ENCODE data around the gene HPDL. TPM values are rescaled to one million over a fixed set of nuclear protein-coding genes. Genes with fewer than 3 reads are reported as not detected.

Gene HPDL
- total and polyA plus RNA-seq, 4 experiments from 2014 or later = 0.19 to 0.78 (median 0.31) TPM

- no peaks in the 10 kb centered on the region for H3K27me3 Mint-ChIP-seq
- peaks cover 32% of the 10 kb centered on the region for H3K36me3 ChIP-seq (ENCODE audit: insufficient read depth, low read length)
- H3K4me1 ChIP-seq (ENCODE audit: insufficient read depth, low read length) = peaks cover 46% of the 10 kb centered on the region
- peaks cover 31 to 75% (median 51%) of the 10 kb centered on the region in 4 donors for H3K4me1 Mint-ChIP-seq
- POLR2A ChIA-PET (ENCODE audit: partially characterized antibody) = interaction anchor here (0.6 to 3.9 kb wide), 43 partner anchors 8 to 827 kb away, joined by 3 to 130 read pairs (median 7); partner anchors contain the start of genes AKR1A1, ARMH1, BTBD19 and CCDC163
- peak within 1 kb of the TSS; percentile 93 for H3K27ac ChIP-seq (ENCODE audit: low read depth, low read length)
- intact Hi-C loops (cut with micrococcal nuclease) = loop anchor here (1.0 to 2.0 kb wide), 9 partner anchors 14 to 709 kb away; partner anchors contain the start of genes CCDC163, HPDL, KIF2C and MMACHC
- peak within 1 kb of the TSS; percentile 84 to 91 for H3K4me3 ChIP-seq (ENCODE audit: low read length in 2 of 2)
- H3K9me3 Mint-ChIP-seq = peaks cover 0 to 1% (median 0%) of the 10 kb centered on the region in 8 donors
- no peaks in the 10 kb centered on the region for H3K27me3 ChIP-seq (ENCODE audit: insufficient read depth, low read length)
- peaks cover 26 to 47% of the 10 kb centered on the region in 2 donors for H3K36me3 Mint-ChIP-seq
- H3K27ac Mint-ChIP-seq = peak within 1 kb of the TSS; percentile 96 to 100 (median 99)
- H3K9me3 ChIP-seq (ENCODE audit: control insufficient read depth in 1 of 2, low read length in 2 of 2) = no peaks in the 10 kb centered on the region
- DNase-seq = peak; percentile 89 to 92 (median 90)
- CTCF ChIA-PET (ENCODE audit: partially characterized antibody) = interaction anchor here (0.6 to 4.9 kb wide), 23 partner anchors 9 to 609 kb away, joined by 3 to 66 read pairs (median 6); partner anchors contain the start of genes CCDC163, EIF2B3, HECTD3 and MMACHC
- H3K4me3 Mint-ChIP-seq = peak within 1 kb of the TSS; percentile 98 to 100 (median 100)
Measured at GRCh38 chr1:45339789-45340558, 13.3 kb downstream of the HPDL start, which contains the start of the genes MUTYH and TOE1. TSS of gene MUTYH (minus strand) at chr1:45340440. CDS start at chr1:45334505, 5,935 bp downstream. TSS of gene TOE1 (plus strand) at chr1:45340170. CDS start at chr1:45340253, 83 bp downstream.

- Histone ChIP-seq H3K9me3 (ENCODE audit: control insufficient read depth in 1 of 2, low read length in 2 of 2) (no peaks in the 10 kb centered on the region), H3K4me3 (ENCODE audit: low read length in 2 of 2) (peak overlapping the region; percentile 84 to 91), H3K27ac (ENCODE audit: low read depth, low read length) (peak overlapping the region; percentile 93), H3K4me1 (ENCODE audit: insufficient read depth, low read length) (peaks cover 46% of the 10 kb centered on the region), H3K27me3 (ENCODE audit: insufficient read depth, low read length) (no peaks in the 10 kb centered on the region), H3K36me3 (ENCODE audit: insufficient read depth, low read length) (peaks cover 37% of the 10 kb centered on the region)
- DNase-seq = peak in 2 of 5 donors; percentile 17 to 55
- Mint-ChIP-seq H3K9me3 (peaks cover 0 to 1% (median 0%) of the 10 kb centered on the region in 8 donors), H3K27ac (peak overlapping the region; percentile 96 to 100 (median 99)), H3K4me1 (peaks cover 27 to 69% (median 46%) of the 10 kb centered on the region in 4 donors), H3K27me3 (no peaks in the 10 kb centered on the region), H3K36me3 (peaks cover 26 to 53% of the 10 kb centered on the region in 2 donors), H3K4me3 (peak overlapping the region; percentile 98 to 100 (median 100))
- intact Hi-C loops (cut with micrococcal nuclease) = loop anchor here (1.0 to 2.0 kb wide), 8 partner anchors 38 to 710 kb away; partner anchors contain the start of genes CCDC163, KIF2C, MMACHC and TESK2
- ChIA-PET POLR2A (ENCODE audit: partially characterized antibody) (interaction anchor here (0.7 to 3.9 kb wide), 37 partner anchors 7 to 826 kb away, joined by 3 to 130 read pairs (median 8); partner anchors contain the start of genes AKR1A1, ARMH1, BTBD19 and CCDC163), CTCF (ENCODE audit: partially characterized antibody) (interaction anchor here (0.8 to 4.9 kb wide), 15 partner anchors 8 to 610 kb away, joined by 3 to 66 read pairs (median 7); partner anchors contain the start of genes CCDC163, HECTD3, MMACHC and RNU5D-1)
Measured at GRCh38 chr1:45340816-45341466, 14.2 kb downstream of the HPDL start.

- H3K4me1 Mint-ChIP-seq = peaks cover 17 to 43% (median 25%) of the 10 kb centered on the region in 4 donors
- H3K36me3 ChIP-seq (ENCODE audit: insufficient read depth, low read length) = peaks cover 37% of the 10 kb centered on the region
- POLR2A ChIA-PET (ENCODE audit: partially characterized antibody) = no interaction called here
Measured at GRCh38 chr1:45344499-45344898, 17.8 kb downstream of the HPDL start.

GRCh38 chr1:45345014-45345413 is 18.3 kb downstream of the HPDL start:
- POLR2A ChIA-PET (ENCODE audit: partially characterized antibody) = no interaction called here
- H3K4me3 Mint-ChIP-seq = no peak overlapping the region
- peak overlapping the region in 4 of 7 donors; percentile 18 to 53 (median 43) for H3K27ac Mint-ChIP-seq
- H3K4me1 Mint-ChIP-seq = peaks cover 17 to 39% (median 23%) of the 10 kb centered on the region in 4 donors
- no peaks in the 10 kb centered on the region for H3K9me3 Mint-ChIP-seq
- CTCF ChIA-PET (ENCODE audit: partially characterized antibody) = interaction anchor here (1.1 to 1.5 kb wide), 2 partner anchors 147 to 148 kb away, joined by 3 to 4 read pairs; no protein-coding TSS in a partner anchor
- intact Hi-C loops (cut with micrococcal nuclease) = no loop called here
- DNase-seq = no peak
- Histone ChIP-seq H3K27me3 (ENCODE audit: insufficient read depth, low read length) (no peaks in the 10 kb centered on the region), H3K27ac (ENCODE audit: low read depth, low read length) (no peak overlapping the region), H3K4me3 (ENCODE audit: low read length in 2 of 2) (no peak overlapping the region), H3K36me3 (ENCODE audit: insufficient read depth, low read length) (peaks cover 37% of the 10 kb centered on the region), H3K9me3 (ENCODE audit: control insufficient read depth in 1 of 2, low read length in 2 of 2) (no peaks in the 10 kb centered on the region), H3K4me1 (ENCODE audit: insufficient read depth, low read length) (peaks cover 29% of the 10 kb centered on the region)
- H3K27me3 Mint-ChIP-seq = no peaks in the 10 kb centered on the region
- peaks cover 26 to 56% of the 10 kb centered on the region in 2 donors for H3K36me3 Mint-ChIP-seq

More at GRCh38 chr1:45344499-45344898, 17.8 kb downstream of the HPDL start:
- Histone ChIP-seq H3K4me3 (ENCODE audit: low read length in 2 of 2) (no peak overlapping the region), H3K4me1 (ENCODE audit: insufficient read depth, low read length) (peaks cover 29% of the 10 kb centered on the region), H3K27me3 (ENCODE audit: insufficient read depth, low read length) (no peaks in the 10 kb centered on the region), H3K9me3 (ENCODE audit: control insufficient read depth in 1 of 2, low read length in 2 of 2) (no peaks in the 10 kb centered on the region), H3K27ac (ENCODE audit: low read depth, low read length) (no peak overlapping the region)
- H3K27me3 Mint-ChIP-seq = no peaks in the 10 kb centered on the region
- peaks cover 26 to 61% of the 10 kb centered on the region in 2 donors for H3K36me3 Mint-ChIP-seq
- no peaks in the 10 kb centered on the region for H3K9me3 Mint-ChIP-seq
- intact Hi-C loops (cut with micrococcal nuclease) = no loop called here
- H3K4me3 Mint-ChIP-seq = no peak overlapping the region
- CTCF ChIA-PET (ENCODE audit: partially characterized antibody) = interaction anchor here (1.5 kb wide), 1 partner anchor 147 kb away, joined by 4 read pairs; no protein-coding TSS in a partner anchor
- no peak for DNase-seq
- H3K27ac Mint-ChIP-seq = peak overlapping the region in 1 of 7 donors; percentile 71

- Mint-ChIP-seq H3K9me3 (no peaks in the 10 kb centered on the region), H3K36me3 (peaks cover 26 to 51% of the 10 kb centered on the region in 2 donors)
- intact Hi-C loops (cut with micrococcal nuclease) = no loop called here
Measured at GRCh38 chr1:45346473-45346872, 19.8 kb downstream of the HPDL start.

GRCh38 chr1:45348020-45348419 is 21.3 kb downstream of the HPDL start:
- Mint-ChIP-seq H3K4me1 (peaks cover 0 to 10% (median 2%) of the 10 kb centered on the region in 4 donors), H3K27me3 (no peaks in the 10 kb centered on the region), H3K9me3 (no peaks in the 10 kb centered on the region), H3K36me3 (peaks cover 13 to 36% of the 10 kb centered on the region in 2 donors), H3K4me3 (no peak overlapping the region), H3K27ac (peak overlapping the region in 1 of 7 donors; percentile 72)
- CTCF ChIA-PET (ENCODE audit: partially characterized antibody) = interaction anchor here (0.9 to 2.6 kb wide), 6 partner anchors 7 to 221 kb away, joined by 3 to 6 read pairs (median 4); partner anchors contain the start of genes MUTYH and TOE1
- Histone ChIP-seq H3K9me3 (ENCODE audit: control insufficient read depth in 1 of 2, low read length in 2 of 2) (no peaks in the 10 kb centered on the region), H3K27me3 (ENCODE audit: insufficient read depth, low read length) (no peaks in the 10 kb centered on the region), H3K4me3 (ENCODE audit: low read length in 2 of 2) (no peak overlapping the region), H3K4me1 (ENCODE audit: insufficient read depth, low read length) (peaks cover 2% of the 10 kb centered on the region), H3K27ac (ENCODE audit: low read depth, low read length) (no peak overlapping the region), H3K36me3 (ENCODE audit: insufficient read depth, low read length) (peaks cover 22% of the 10 kb centered on the region)
- intact Hi-C loops (cut with micrococcal nuclease) = no loop called here
- POLR2A ChIA-PET (ENCODE audit: partially characterized antibody) = interaction anchor here (2.2 kb wide), 1 partner anchor 8 kb away, joined by 14 read pairs; the partner anchor contains the start of genes MUTYH and TOE1
- DNase-seq = no peak

More at GRCh38 chr1:45346473-45346872, 19.8 kb downstream of the HPDL start:
- H3K27me3 Mint-ChIP-seq = no peaks in the 10 kb centered on the region
- no peaks in the 10 kb centered on the region for H3K27me3 ChIP-seq (ENCODE audit: insufficient read depth, low read length)
- ChIA-PET CTCF (ENCODE audit: partially characterized antibody) (interaction anchor here (0.6 to 1.3 kb wide), 4 partner anchors 47 to 861 kb away, joined by 3 to 4 read pairs (median 3); no protein-coding TSS in a partner anchor), POLR2A (ENCODE audit: partially characterized antibody) (interaction anchor here (1.3 kb wide), 1 partner anchor 175 kb away, joined by 4 read pairs; the partner anchor contains the start of gene PRDX1)
- peaks cover 17% of the 10 kb centered on the region for H3K4me1 ChIP-seq (ENCODE audit: insufficient read depth, low read length)
- peak overlapping the region in 5 of 7 donors; percentile 36 to 83 (median 65) for H3K27ac Mint-ChIP-seq
- H3K4me3 ChIP-seq (ENCODE audit: low read length in 2 of 2) = no peak overlapping the region
- H3K4me1 Mint-ChIP-seq = peaks cover 6 to 25% (median 13%) of the 10 kb centered on the region in 4 donors
- H3K36me3 ChIP-seq (ENCODE audit: insufficient read depth, low read length) = peaks cover 37% of the 10 kb centered on the region
- no peak overlapping the region for H3K4me3 Mint-ChIP-seq
- H3K27ac ChIP-seq (ENCODE audit: low read depth, low read length) = no peak overlapping the region
- no peak for DNase-seq
- no peaks in the 10 kb centered on the region for H3K9me3 ChIP-seq (ENCODE audit: control insufficient read depth in 1 of 2, low read length in 2 of 2)
